Activated CD4-positive, CD25-positive, alpha-beta regulatory T cell treated with anti-CD3 and anti-CD28 coated beads, Interleukin-2, amount 50 U/mL, for 24 hours (primary cell): ENCODE data around the gene CNTNAP2.
"Not testable (repeated sequence)": the region's sequence is repeated elsewhere in the genome, so short reads cannot be mapped to it uniquely, and the experiment has no call there.

Experiments
- ATAC-seq, 2 donors: fragments of 150-1000 bp; cut with Tn5 transposase; one replicate each; pipeline ENCODE4 v1.10.0; 2021; ENCODE audit warnings: mild to moderate bottlenecking in 1 of 2, moderate library complexity in 1 of 2

Gene CNTNAP2

GRCh38 chr7:148255333-148255732 lies 2138.7 kb downstream of the CNTNAP2 start:
- no peak for ATAC-seq

- ATAC-seq: no peak
Observed at GRCh38 chr7:148256433-148256832, 2139.8 kb downstream of the CNTNAP2 start.

GRCh38 chr7:148260599-148260998 lies 2144.0 kb downstream of the CNTNAP2 start:
- no peak for ATAC-seq

- ATAC-seq: no peak
Observed at GRCh38 chr7:148261523-148261922, 2144.9 kb downstream of the CNTNAP2 start.

- ATAC-seq: no peak
Observed at GRCh38 chr7:148261996-148262688, 2145.5 kb downstream of the CNTNAP2 start.

GRCh38 chr7:148262721-148263229 lies 2146.2 kb downstream of the CNTNAP2 start:
- ATAC-seq: peak; percentile 58 to 64

- ATAC-seq: no peak
Observed at GRCh38 chr7:148264933-148265557, 2148.4 kb downstream of the CNTNAP2 start.

GRCh38 chr7:148265896-148266295 lies 2149.3 kb downstream of the CNTNAP2 start:
- no peak for ATAC-seq

GRCh38 chr7:148266795-148267194 lies 2150.2 kb downstream of the CNTNAP2 start:
- ATAC-seq: no peak

GRCh38 chr7:148270576-148270975 lies 2154.0 kb downstream of the CNTNAP2 start:
- no peak for ATAC-seq

- no peak for ATAC-seq
Observed at GRCh38 chr7:148274118-148274517, 2157.5 kb downstream of the CNTNAP2 start.

GRCh38 chr7:148275359-148275890 lies 2158.8 kb downstream of the CNTNAP2 start:
- ATAC-seq: no peak

GRCh38 chr7:148276314-148277041 lies 2159.9 kb downstream of the CNTNAP2 start:
- no peak for ATAC-seq

- ATAC-seq: no peak
Observed at GRCh38 chr7:148277042-148277660, 2160.6 kb downstream of the CNTNAP2 start.

- ATAC-seq: no peak
Observed at GRCh38 chr7:148286150-148286549, 2169.5 kb downstream of the CNTNAP2 start.

- ATAC-seq: no peak
Observed at GRCh38 chr7:148287538-148287937, 2170.9 kb downstream of the CNTNAP2 start.

- no peak for ATAC-seq
Observed at GRCh38 chr7:148288592-148289151, 2172.1 kb downstream of the CNTNAP2 start.

- ATAC-seq: no peak
Observed at GRCh38 chr7:148289630-148290029, 2173.0 kb downstream of the CNTNAP2 start.

- no peak for ATAC-seq
Observed at GRCh38 chr7:148290538-148290937, 2173.9 kb downstream of the CNTNAP2 start.

- ATAC-seq: no peak
Observed at GRCh38 chr7:148291799-148292198, 2175.2 kb downstream of the CNTNAP2 start.

GRCh38 chr7:148296994-148297644 lies 2180.5 kb downstream of the CNTNAP2 start:
- no peak for ATAC-seq

- not testable (repeated sequence) for ATAC-seq
Observed at GRCh38 chr7:148298768-148299167, 2182.2 kb downstream of the CNTNAP2 start.
